Nephron (organoid): ENCODE data around the gene PARD3.
"Not testable (repeated sequence)": the region's sequence is repeated elsewhere in the genome, so short reads cannot be mapped to it uniquely, and the experiment has no call there.

ENCODE experiments used
- H3K27ac Mint-ChIP-seq, 3 experiments: 2 replicates each; pipeline ENCODE4 v1.8.0; 2020; ENCODE audit warnings: mixed read lengths in 3 of 3, mild to moderate bottlenecking in 2 of 3, moderate library complexity in 1 of 3
- H3K27me3 Mint-ChIP-seq: 2 replicates; pipeline ENCODE4 v1.8.0; 2021; ENCODE audit warnings: low read depth, mild to moderate bottlenecking, moderate library complexity, mixed read lengths
- H3K36me3 Mint-ChIP-seq: 2 replicates; pipeline ENCODE4 v1.8.0; 2020; ENCODE audit warnings: low read depth, mixed read lengths
- H3K4me1 Mint-ChIP-seq: 2 replicates; pipeline ENCODE4 v1.8.0; 2020; ENCODE audit warnings: mixed read lengths
- H3K4me3 Mint-ChIP-seq, 3 experiments: 2 replicates each; pipeline ENCODE4 v1.8.0; 2020; ENCODE audit warnings: mild to moderate bottlenecking in 3 of 3, mixed read lengths in 3 of 3, moderate library complexity in 2 of 3
- H3K9me3 Mint-ChIP-seq: 2 replicates; pipeline ENCODE4 v1.8.0; 2020; ENCODE audit warnings: mixed read lengths
- TF ChIP-seq, protein P1 (sequence below), 3 experiments: fragments of 200-600 bp; sonication (generic); IDR thresholded peaks; one replicate each; pipeline ENCODE4 v1.5.0; 2021; ENCODE audit warnings: antibody characterized with exemption in 3 of 3; ENCODE audit not compliant: unreplicated experiment in 3 of 3

The PARD3 gene

GRCh38 chr10:34746094-34746493 lies 69.0 kb downstream of the PARD3 start:
- TF ChIP-seq, protein P1, sequence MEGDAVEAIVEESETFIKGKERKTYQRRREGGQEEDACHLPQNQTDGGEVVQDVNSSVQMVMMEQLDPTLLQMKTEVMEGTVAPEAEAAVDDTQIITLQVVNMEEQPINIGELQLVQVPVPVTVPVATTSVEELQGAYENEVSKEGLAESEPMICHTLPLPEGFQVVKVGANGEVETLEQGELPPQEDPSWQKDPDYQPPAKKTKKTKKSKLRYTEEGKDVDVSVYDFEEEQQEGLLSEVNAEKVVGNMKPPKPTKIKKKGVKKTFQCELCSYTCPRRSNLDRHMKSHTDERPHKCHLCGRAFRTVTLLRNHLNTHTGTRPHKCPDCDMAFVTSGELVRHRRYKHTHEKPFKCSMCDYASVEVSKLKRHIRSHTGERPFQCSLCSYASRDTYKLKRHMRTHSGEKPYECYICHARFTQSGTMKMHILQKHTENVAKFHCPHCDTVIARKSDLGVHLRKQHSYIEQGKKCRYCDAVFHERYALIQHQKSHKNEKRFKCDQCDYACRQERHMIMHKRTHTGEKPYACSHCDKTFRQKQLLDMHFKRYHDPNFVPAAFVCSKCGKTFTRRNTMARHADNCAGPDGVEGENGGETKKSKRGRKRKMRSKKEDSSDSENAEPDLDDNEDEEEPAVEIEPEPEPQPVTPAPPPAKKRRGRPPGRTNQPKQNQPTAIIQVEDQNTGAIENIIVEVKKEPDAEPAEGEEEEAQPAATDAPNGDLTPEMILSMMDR (IDR thresholded peaks at IDR 0.05; ENCODE audit: unreplicated experiment in 3 of 3): no peak
- H3K36me3 Mint-ChIP-seq: no peaks in the 10 kb centered on the region
- H3K9me3 Mint-ChIP-seq: no peaks in the 10 kb centered on the region
- no peak overlapping the region for H3K4me3 Mint-ChIP-seq
- peaks cover 62% of the 10 kb centered on the region for H3K4me1 Mint-ChIP-seq
- H3K27me3 Mint-ChIP-seq: no peaks in the 10 kb centered on the region
- no peak overlapping the region for H3K27ac Mint-ChIP-seq

- H3K27ac Mint-ChIP-seq: peak overlapping the region; percentile 54 to 88 (median 81)
Measured at GRCh38 chr10:34745244-34745643, 69.9 kb downstream of the PARD3 start.

DNA sequence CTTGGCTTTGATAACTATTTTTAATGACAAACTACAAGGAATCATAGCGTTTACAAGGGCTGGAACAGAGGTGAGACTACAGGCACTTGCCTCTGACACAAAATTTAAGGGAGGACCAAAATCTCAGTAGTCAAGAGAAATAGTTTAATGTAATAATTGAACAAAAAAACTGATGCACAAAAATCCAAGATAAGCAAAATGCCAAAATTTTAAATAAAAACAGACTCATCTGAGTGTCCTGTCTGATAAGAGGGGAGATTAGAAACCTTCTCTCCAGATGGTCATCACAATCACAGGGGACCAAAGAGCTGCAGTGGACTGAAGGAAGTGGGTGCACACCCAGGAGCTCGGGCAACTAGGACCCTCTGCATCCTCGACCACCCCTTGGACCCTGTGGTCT lies 70.5 kb downstream of the PARD3 start:
- Mint-ChIP-seq H3K36me3 (no peaks in the 10 kb centered on the region), H3K9me3 (no peaks in the 10 kb centered on the region), H3K4me1 (peaks cover 76% of the 10 kb centered on the region), H3K27ac (peak overlapping the region; percentile 64 to 88 (median 81)), H3K4me3 (no peak overlapping the region), H3K27me3 (no peaks in the 10 kb centered on the region)
- TF ChIP-seq, protein P1 (IDR thresholded peaks at IDR 0.05; ENCODE audit: unreplicated experiment in 3 of 3): no peak

More at GRCh38 chr10:34745244-34745643, 69.9 kb downstream of the PARD3 start:
- Mint-ChIP-seq H3K4me3 (no peak overlapping the region), H3K4me1 (peaks cover 69% of the 10 kb centered on the region), H3K9me3 (no peaks in the 10 kb centered on the region), H3K27me3 (no peaks in the 10 kb centered on the region), H3K36me3 (no peaks in the 10 kb centered on the region)
- TF ChIP-seq, protein P1 (IDR thresholded peaks at IDR 0.05; ENCODE audit: unreplicated experiment in 3 of 3): no peak

GRCh38 chr10:34743814-34744213 lies 71.3 kb downstream of the PARD3 start:
- Mint-ChIP-seq H3K27me3 (no peaks in the 10 kb centered on the region), H3K27ac (peak overlapping the region; percentile 64 to 88 (median 81)), H3K9me3 (no peaks in the 10 kb centered on the region), H3K4me3 (peak overlapping the region in 2 of 3 experiments; percentile 6 to 11), H3K36me3 (no peaks in the 10 kb centered on the region), H3K4me1 (peaks cover 79% of the 10 kb centered on the region)
- TF ChIP-seq, protein P1 (IDR thresholded peaks at IDR 0.05; ENCODE audit: unreplicated experiment in 3 of 3): no peak

DNA sequence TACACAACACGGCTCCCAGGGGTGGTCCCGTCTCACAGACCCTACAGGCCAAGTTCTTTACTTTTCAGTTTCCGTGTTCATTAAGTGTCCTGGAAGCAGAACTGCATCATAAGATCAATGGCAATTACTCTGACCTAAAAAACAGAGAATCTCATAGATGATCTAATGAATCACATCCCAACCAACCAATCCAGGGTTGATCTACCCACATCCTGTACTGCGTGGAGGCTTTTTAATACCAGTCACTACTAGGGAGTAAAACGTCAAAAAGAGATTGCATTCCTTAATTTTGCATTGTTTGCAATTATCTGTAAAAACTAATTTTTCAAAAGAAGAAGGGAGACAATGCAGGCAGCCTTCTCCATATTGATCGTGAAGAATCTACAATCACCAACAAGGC lies 72.6 kb downstream of the PARD3 start:
- H3K9me3 Mint-ChIP-seq: no peaks in the 10 kb centered on the region
- TF ChIP-seq, protein P1 (IDR thresholded peaks at IDR 0.05; ENCODE audit: unreplicated experiment in 3 of 3): no peak
- H3K27ac Mint-ChIP-seq: peak overlapping the region; percentile 64 to 81 (median 73)
- no peaks in the 10 kb centered on the region for H3K27me3 Mint-ChIP-seq
- H3K4me3 Mint-ChIP-seq: no peak overlapping the region
- H3K36me3 Mint-ChIP-seq: no peaks in the 10 kb centered on the region
- H3K4me1 Mint-ChIP-seq: peaks cover 83% of the 10 kb centered on the region

- H3K36me3 Mint-ChIP-seq, H3K27me3 Mint-ChIP-seq, H3K9me3 Mint-ChIP-seq, H3K4me3 Mint-ChIP-seq: not testable (repeated sequence)
- Mint-ChIP-seq H3K27ac (peak overlapping the region; percentile 88 to 96 (median 96)), H3K4me1 (peaks cover 82% of the 10 kb centered on the region)
Measured at GRCh38 chr10:34741087-34741486, 74.0 kb downstream of the PARD3 start.
